UCSD-AML1 (cell line): ENCODE measurements around the gene INHBC.
"Not testable (repeated sequence)": the region's sequence is repeated elsewhere in the genome, so short reads cannot be mapped to it uniquely, and the experiment has no call there.

Experiments used
- DNase-seq: peaks from one replicate; lab custom pipeline; 2025; ENCODE audit not compliant: unreplicated experiment; lab: John Stamatoyannopoulos, UW

INHBC gene

GRCh38 chr12:57434517-57435223 lies at the start of gene INHBC:
TSS of gene INHBC (plus strand) at chr12:57434784. CDS start at chr12:57434887, 103 bp downstream.
- DNase-seq, result no peak

DNA sequence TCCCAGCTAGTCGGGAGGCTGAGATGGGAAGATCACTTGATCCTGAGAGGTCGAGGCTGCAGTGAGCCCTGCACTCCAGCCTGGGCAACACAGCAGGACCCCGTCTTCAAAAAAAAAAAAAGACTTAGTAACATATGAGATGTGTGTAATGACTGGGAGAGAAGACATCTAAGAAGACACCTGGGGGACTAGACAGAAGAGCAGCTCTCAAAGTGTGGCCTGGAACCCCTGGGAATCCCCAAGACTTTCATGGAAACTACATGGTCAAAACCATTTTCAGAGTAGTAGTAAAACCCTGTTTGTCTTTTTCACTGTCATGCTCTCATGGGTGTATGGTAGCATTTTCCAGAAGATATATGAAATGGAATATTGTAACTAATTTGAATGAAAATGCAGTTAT lies 49.0 kb upstream of the INHBC start:
- no peak for DNase-seq

DNA sequence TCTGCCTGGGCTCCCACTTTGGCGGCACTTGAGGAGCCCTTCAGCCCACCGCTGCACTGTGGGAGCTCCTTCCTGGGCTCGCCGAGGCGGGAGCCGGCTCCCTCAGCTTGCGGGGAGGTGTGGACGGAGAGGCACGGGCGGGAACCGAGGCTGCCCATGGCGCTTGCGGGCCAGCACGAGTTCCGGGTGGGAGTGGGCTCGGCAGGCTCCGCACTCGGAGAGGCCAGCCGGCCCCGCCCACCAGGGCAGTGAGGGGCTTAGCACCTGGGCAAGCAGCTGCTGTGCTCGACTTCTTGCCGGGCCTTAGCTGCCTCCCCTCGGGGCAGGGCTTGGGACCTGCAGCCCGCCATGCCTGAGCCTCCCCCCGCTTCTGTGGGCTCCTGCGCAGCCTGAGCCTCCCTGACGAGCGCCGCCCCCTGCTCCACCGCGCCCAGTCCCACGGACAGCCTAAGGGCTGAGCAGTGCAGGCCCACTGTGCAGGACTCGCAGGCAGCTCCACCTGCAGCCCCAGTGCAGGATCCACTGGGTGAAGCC lies 48.3 kb upstream of the INHBC start:
- no peak for DNase-seq

GRCh38 chr12:57388425-57388824 lies 46.2 kb upstream of the INHBC start:
- DNase-seq, result no peak

GRCh38 chr12:57389033-57389432 lies 45.6 kb upstream of the INHBC start:
- DNase-seq, result no peak

DNA sequence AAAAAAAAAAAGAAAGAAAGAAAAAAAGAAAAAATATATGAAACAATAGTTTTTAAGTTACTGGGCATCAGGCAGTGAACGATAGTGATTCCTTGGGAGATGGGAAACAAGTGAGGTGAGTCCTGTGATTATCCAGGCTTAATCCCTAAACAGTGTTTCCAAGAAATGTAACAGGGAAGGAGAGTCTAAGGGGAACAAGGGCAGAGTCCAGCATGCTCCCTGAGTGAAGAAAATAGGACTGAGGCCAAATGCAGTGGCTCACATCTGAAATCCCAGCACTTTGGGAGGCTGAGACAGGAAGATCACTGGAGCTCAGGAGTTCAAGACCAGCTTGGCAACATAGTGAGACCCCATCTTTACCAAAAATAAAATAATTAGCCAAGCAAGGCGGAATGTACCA lies 44.4 kb upstream of the INHBC start:
- DNase-seq, result no peak

DNA sequence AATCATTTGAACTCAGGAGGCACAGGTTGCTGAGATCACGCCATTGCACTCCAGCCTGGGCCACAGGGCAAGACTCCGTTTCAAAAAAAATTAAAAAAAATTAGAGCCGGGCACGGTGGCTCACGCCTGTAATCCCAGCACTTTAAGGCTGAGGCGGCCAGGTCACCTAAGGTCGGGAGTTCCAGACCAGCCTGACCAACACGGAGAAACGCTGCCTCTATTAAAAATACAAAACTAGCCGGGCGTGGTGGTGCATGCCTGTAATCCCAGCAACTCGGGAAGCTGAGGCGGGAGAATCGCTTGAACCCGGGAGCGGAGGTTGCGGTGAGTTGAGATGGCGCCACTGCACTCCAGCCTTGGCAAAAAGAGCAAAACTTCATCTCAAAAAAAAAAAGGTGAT lies 39.5 kb upstream of the INHBC start:
- DNase-seq, result no peak

GRCh38 chr12:57397441-57397840 lies 37.1 kb upstream of the INHBC start:
- DNase-seq, result no peak

- not testable (repeated sequence) for DNase-seq
These were observed 34.7 kb upstream of the INHBC start for GRCh38 chr12:57399718-57400463.

DNA sequence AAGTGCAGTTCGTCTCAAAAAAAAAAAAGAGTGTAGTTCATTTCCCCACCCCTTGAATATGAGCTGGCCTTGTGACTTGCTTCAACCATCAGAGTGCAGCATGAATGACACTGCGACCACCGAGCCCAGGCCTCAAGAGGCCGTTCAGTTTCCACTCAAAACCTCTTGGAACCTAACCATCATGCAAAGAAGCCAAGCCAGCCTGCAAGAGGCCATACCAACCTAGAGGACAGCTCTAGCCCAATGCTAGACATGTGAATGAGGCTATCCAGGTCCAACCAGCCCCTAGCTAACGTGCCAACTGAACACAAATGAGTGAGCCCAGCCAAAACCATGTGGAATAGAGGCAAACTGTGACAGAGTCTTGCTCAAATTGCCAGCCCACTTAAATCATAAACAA lies 33.4 kb upstream of the INHBC start:
- no peak for DNase-seq

DNA sequence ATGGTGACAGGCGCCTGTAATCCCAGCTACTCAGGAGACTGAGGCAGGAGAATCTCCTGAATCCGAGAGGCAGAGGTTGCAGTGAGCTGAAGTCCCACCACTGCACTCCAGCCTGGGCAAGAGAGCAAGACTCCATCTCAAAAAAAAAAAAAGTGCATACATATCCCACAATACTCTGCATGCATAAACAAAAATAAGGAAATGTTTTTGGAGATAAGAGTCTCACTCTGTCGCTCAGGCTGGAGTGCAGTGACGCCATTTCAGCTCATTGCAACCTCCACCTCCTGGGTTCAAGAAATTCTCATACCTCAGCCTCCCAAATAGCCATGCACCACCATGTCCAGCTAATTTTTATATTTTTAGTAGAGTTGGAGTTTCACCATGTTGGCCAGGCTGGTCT lies 32.4 kb upstream of the INHBC start:
- not testable (repeated sequence) for DNase-seq

- DNase-seq, result no peak
These were observed 29.5 kb upstream of the INHBC start for GRCh38 chr12:57404966-57405640.

DNA sequence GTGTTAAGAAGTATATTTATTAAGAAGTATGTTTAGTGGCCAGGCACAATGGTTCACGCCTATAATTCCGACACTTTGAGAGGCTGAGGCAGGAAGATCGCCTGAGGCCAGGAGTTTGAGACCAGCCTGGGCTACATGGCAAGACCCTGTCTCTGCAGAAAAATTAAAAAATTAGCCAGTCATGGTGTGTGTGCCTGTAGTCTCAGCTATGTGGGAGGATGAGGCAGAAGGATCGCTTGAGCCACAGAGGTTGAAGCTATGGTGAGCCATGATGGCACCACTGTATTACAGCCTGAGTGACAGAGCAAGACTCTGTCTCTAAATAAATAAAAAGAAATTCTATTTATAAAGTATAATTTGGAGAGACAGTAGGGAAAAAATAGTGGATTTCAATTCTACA lies 24.1 kb upstream of the INHBC start:
- no peak for DNase-seq

GRCh38 chr12:57414160-57414559 lies 20.4 kb upstream of the INHBC start:
- not testable (repeated sequence) for DNase-seq

DNA sequence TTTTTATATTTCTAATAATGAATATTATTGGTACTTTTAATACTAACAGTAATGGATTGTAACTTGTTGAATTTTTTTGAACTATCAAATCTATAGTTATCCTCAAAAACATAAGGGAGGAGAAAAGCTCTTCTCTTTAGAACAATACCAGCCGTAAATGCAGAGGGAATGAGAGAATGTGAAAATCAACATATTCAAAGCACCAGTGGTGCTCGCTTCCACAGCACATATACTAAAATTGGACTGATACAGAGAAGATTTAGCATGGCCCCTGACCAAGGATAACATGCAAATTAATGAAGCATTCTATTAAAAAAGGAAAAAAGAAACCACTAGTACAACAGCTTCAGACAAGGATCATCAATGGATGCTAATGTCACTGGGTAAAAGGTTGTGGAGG lies 19.5 kb upstream of the INHBC start:
- DNase-seq, result no peak

DNA sequence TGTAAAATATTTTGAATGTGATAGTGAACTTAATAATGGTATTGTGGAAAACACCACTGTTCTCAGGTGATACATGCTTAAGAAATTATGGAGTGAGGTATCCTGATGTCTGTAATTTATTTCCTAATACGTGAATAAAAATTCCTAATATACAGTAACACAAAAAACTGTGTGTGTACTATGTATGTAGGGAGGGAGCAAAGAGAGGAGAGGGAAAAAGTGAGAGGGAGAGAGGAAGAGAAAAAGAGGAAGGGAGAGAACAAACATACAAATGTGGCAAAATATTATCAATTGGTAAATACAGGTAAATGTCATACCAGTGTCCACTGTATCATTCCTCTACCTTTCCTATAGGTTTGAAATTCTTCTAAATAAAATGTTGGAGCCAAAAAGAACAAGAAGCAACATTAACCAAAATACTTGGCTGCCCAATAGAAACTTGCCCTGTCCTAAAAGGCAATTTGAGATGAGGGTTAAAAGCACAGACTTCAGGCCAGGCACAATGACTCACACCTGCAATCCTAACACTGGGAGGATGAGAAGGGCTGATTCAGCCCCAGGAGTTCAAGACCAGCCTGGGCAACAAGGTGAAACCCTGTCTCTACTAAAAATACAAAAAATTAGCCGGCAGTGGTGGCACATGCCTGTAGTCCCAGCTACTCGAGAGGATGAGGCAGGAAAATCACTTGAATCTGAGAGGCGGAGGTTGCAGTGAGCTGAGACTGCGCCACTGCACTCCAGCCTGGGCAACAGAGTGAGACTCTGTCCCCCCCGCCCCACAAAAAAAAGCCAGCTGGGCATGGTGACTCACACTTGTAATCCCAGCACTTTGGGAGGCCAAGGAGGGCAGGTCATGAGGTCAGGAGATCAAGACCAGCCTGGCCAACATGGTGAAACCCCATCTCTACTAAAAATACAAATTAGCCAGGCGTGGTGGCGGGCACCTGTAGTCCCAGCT lies 18.3 kb upstream of the INHBC start:
- DNase-seq, result no peak

DNA sequence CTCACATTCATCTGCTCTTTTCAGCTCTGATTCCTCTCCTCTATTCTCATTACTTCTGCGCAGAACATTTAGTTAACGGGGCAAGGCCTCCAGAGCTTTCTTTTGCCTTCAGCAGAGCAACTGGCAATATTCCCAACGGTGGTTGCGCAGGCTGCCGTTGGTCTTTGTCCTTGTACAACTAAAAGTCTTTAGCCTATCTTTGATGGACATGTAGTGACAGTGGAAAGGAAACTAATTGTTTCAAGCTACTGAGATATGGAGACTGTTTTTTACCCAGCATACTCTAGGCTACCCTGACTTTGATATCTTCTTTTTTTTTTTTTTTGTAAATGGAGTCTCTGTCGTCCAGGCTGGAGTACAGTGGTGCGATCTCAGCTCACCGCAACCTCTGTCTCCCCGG lies 16.3 kb upstream of the INHBC start:
- DNase-seq, result no peak

DNA sequence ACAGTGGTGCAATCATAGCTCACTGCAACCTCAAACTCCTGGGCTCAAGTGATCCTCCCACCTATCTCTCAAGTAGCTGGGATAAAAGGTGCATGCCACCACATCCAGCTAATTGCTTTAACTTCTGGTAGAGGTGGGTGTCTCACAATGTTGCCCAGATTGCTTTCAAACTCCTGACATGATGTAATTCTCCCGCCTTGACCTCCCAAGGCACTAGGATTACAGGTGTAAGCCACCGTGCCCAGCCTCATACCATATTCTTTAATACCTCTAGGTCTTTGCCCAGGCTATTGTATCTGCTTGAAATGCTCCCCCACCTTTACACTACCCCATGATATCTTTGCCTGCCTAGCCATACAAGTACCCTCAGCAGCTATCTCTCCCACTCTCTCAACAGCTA lies 15.1 kb upstream of the INHBC start:
- DNase-seq, result no peak

- DNase-seq, result no peak
These were observed 14.1 kb upstream of the INHBC start for GRCh38 chr12:57420482-57420881.

DNA sequence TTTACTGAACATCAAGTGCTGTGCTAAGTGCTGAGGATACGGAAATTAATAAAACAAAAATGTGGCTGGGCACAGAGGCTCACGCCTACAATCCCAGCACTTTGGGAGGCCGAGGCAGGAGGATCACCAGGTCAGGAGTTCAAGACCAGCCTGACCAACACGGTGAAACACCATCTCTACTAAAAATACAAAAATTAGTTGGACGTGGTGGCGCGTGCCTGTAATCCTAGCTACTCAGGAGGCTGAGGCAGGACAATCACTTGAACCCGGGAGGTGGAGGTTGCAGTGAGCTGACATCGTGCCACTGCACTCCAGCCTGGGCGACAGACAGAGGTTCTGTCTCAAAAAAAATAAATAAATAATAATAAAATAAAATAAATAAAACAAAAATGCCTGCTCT lies 7.6 kb upstream of the INHBC start:
- not testable (repeated sequence) for DNase-seq

DNA sequence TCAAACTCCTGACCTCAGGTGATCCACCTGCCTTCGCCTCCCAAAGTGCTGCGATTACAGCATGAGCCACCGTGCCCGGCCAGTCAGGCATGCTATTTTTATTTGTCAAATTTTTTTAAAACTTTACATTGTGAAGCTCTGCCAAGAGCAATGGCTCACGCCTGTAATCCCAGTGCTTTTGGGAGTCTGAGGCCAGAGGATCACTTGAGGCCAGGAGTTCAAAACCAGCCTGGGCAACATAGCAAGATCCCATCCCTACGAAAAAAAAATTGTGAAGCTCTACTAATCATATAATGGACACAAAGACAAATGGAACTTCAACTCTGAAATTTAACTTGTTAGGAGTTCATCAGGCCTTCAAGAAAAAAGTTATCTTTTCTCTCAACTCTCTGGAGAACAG lies 5.6 kb upstream of the INHBC start:
- no peak for DNase-seq
